ENCODE results near the gene METTL25.

Gene METTL25

GRCh38 chr12:82350161-82350560 is 8.2 kb upstream of the METTL25 start:
- peaks cover 6% of the 10 kb centered on the region for H3K79me1 ChIP-seq (replicated peaks; ENCODE audit: low read length, poor library complexity, severe bottlenecking)
- no peak overlapping the region for H2BK15ac ChIP-seq (ENCODE audit: low read depth, poor library complexity, severe bottlenecking)
- H3K36me3 ChIP-seq (ENCODE audit: control insufficient read depth in 1 of 2, insufficient read depth in 2 of 2, low read depth in 1 of 2, low read length in 2 of 2) = peaks cover 8 to 61% of the 10 kb centered on the region in 2 experiments
- no peak overlapping the region for H3K23ac ChIP-seq (ENCODE audit: low read length in 2 of 2)
- H3K9me3 ChIP-seq (ENCODE audit: control insufficient read depth, low read length) = no peaks in the 10 kb centered on the region
- H2BK12ac ChIP-seq (ENCODE audit: low read length in 2 of 2) = no peak overlapping the region
- H3K18ac ChIP-seq (ENCODE audit: low read depth in 1 of 2, low read length in 2 of 2) = no peak overlapping the region
- H3K14ac ChIP-seq (ENCODE audit: low read length in 2 of 2) = no peak overlapping the region
- no peak for DNase-seq
- no peak overlapping the region for H2BK120ac ChIP-seq (ENCODE audit: low read depth, low read length)
- no peak overlapping the region for H2AFZ ChIP-seq (ENCODE audit: low read depth, low read length)
- H3K4me1 ChIP-seq (ENCODE audit: control insufficient read depth, insufficient read depth, low read depth, low read length) = no peaks in the 10 kb centered on the region
- peak overlapping the region; percentile 39 for H4K91ac ChIP-seq (ENCODE audit: low read length)
- no peak overlapping the region for H3K9ac ChIP-seq (ENCODE audit: low read length)
- no peak overlapping the region for H3K4me2 ChIP-seq (ENCODE audit: low read length, poor library complexity, severe bottlenecking)
- H2AK5ac ChIP-seq (ENCODE audit: low read length, severe bottlenecking) = no peak overlapping the region
- H3K4me3 ChIP-seq (ENCODE audit: insufficient read depth in 1 of 2, low read depth in 1 of 2, low read length in 2 of 2) = no peak overlapping the region
- no peak overlapping the region for H3K27ac ChIP-seq (ENCODE audit: low read length, poor library complexity, severe bottlenecking)
- H3K4ac ChIP-seq (ENCODE audit: low read depth in 1 of 2, low read length in 2 of 2) = no peak overlapping the region
- no peak overlapping the region for H2BK5ac ChIP-seq (ENCODE audit: low read depth, low read length, poor library complexity, severe bottlenecking)
- H3K27me3 ChIP-seq (ENCODE audit: control insufficient read depth in 1 of 2, insufficient read depth in 1 of 2, low read length in 2 of 2) = no peaks in the 10 kb centered on the region
- no peak overlapping the region for H4K8ac ChIP-seq (ENCODE audit: low read length)
- WGBS = 97% methylated on average over 3 of the region's 3 CpGs

DNA sequence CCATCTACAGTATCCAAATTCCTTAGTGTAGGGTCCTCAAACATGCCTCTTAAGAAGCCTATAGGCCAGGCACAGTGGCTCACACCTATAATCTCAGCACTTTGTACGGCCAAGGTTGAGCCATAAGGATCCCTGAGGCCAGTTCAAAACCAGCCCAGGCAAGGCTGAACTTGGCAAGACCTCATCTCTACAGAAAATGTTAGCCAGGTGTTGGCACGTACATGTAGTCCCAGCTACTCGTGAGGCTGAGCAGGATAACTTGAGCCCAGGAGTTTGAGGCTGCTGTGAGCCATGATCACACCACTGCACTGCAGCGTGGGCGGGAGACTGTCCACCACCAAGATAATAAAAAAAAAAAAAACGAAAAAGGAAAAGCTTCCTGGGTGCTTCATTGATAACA is 6.9 kb upstream of the METTL25 start:
- Histone ChIP-seq H2BK12ac (ENCODE audit: low read length in 2 of 2) (no peak overlapping the region), H3K27me3 (ENCODE audit: control insufficient read depth in 1 of 2, insufficient read depth in 1 of 2, low read length in 2 of 2) (no peaks in the 10 kb centered on the region), H3K27ac (ENCODE audit: low read length, poor library complexity, severe bottlenecking) (no peak overlapping the region), H3K4ac (ENCODE audit: low read depth in 1 of 2, low read length in 2 of 2) (no peak overlapping the region), H3K79me1 (replicated peaks; ENCODE audit: low read length, poor library complexity, severe bottlenecking) (peaks cover 8% of the 10 kb centered on the region), H3K4me2 (ENCODE audit: low read length, poor library complexity, severe bottlenecking) (no peak overlapping the region), H3K9ac (ENCODE audit: low read length) (no peak overlapping the region), H3K18ac (ENCODE audit: low read depth in 1 of 2, low read length in 2 of 2) (no peak overlapping the region), H2AK5ac (ENCODE audit: low read length, severe bottlenecking) (no peak overlapping the region), H2AFZ (ENCODE audit: low read depth, low read length) (no peak overlapping the region), H2BK120ac (ENCODE audit: low read depth, low read length) (no peak overlapping the region), H3K14ac (ENCODE audit: low read length in 2 of 2) (no peak overlapping the region), H3K36me3 (ENCODE audit: control insufficient read depth in 1 of 2, insufficient read depth in 2 of 2, low read depth in 1 of 2, low read length in 2 of 2) (peaks cover 8 to 73% of the 10 kb centered on the region in 2 experiments), H4K91ac (ENCODE audit: low read length) (no peak overlapping the region), H3K23ac (ENCODE audit: low read length in 2 of 2) (no peak overlapping the region), H2BK5ac (ENCODE audit: low read depth, low read length, poor library complexity, severe bottlenecking) (no peak overlapping the region), H4K8ac (ENCODE audit: low read length) (no peak overlapping the region), H2BK15ac (ENCODE audit: low read depth, poor library complexity, severe bottlenecking) (no peak overlapping the region), H3K4me3 (ENCODE audit: insufficient read depth in 1 of 2, low read depth in 1 of 2, low read length in 2 of 2) (no peak overlapping the region), H3K9me3 (ENCODE audit: control insufficient read depth, low read length) (no peaks in the 10 kb centered on the region), H3K4me1 (ENCODE audit: control insufficient read depth, insufficient read depth, low read depth, low read length) (no peaks in the 10 kb centered on the region)
- 93% methylated on average over 6 of the region's 6 CpGs for WGBS
- DNase-seq = no peak

DNA sequence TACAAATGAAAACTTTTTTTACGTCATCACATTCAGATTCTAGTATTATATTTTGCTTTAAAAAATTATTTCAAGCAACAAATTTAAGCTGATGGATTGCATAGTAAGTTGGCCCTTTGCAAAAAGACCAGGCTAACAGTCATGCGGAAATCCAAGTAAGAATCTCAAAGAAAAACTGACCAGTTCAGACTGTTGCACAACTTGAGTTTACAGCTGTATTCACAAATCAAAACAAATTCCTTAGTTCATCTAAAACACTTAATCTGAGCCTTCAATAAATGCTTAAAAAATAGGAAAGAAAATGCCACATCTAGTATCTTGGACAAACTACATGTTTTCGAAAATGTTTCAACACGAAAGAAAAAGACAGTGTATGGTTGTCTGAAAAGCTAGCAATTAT is 989 bp upstream of the METTL25 start:
- no peak overlapping the region for H2BK5ac ChIP-seq (ENCODE audit: low read depth, low read length, poor library complexity, severe bottlenecking)
- H3K79me1 ChIP-seq (replicated peaks; ENCODE audit: low read length, poor library complexity, severe bottlenecking) = peaks cover 16% of the 10 kb centered on the region
- peak overlapping the region; percentile 36 to 97 for H3K4me3 ChIP-seq (ENCODE audit: insufficient read depth in 1 of 2, low read depth in 1 of 2, low read length in 2 of 2)
- H3K4me2 ChIP-seq (ENCODE audit: low read length, poor library complexity, severe bottlenecking) = peak overlapping the region; percentile 88
- no peak overlapping the region for H3K4ac ChIP-seq (ENCODE audit: low read depth in 1 of 2, low read length in 2 of 2)
- no peak overlapping the region for H2BK15ac ChIP-seq (ENCODE audit: low read depth, poor library complexity, severe bottlenecking)
- peaks cover 2% of the 10 kb centered on the region for H3K4me1 ChIP-seq (ENCODE audit: control insufficient read depth, insufficient read depth, low read depth, low read length)
- no peaks in the 10 kb centered on the region for H3K9me3 ChIP-seq (ENCODE audit: control insufficient read depth, low read length)
- H2BK120ac ChIP-seq (ENCODE audit: low read depth, low read length) = no peak overlapping the region
- H3K27me3 ChIP-seq (ENCODE audit: control insufficient read depth in 1 of 2, insufficient read depth in 1 of 2, low read length in 2 of 2) = no peaks in the 10 kb centered on the region
- no peak overlapping the region for H3K18ac ChIP-seq (ENCODE audit: low read depth in 1 of 2, low read length in 2 of 2)
- peak overlapping the region; percentile 99 for H3K9ac ChIP-seq (ENCODE audit: low read length)
- no peak overlapping the region for H3K14ac ChIP-seq (ENCODE audit: low read length in 2 of 2)
- no peak overlapping the region for H3K23ac ChIP-seq (ENCODE audit: low read length in 2 of 2)
- no peak overlapping the region for H4K91ac ChIP-seq (ENCODE audit: low read length)
- peaks cover 5 to 46% of the 10 kb centered on the region in 2 experiments for H3K36me3 ChIP-seq (ENCODE audit: control insufficient read depth in 1 of 2, insufficient read depth in 2 of 2, low read depth in 1 of 2, low read length in 2 of 2)
- H2AK5ac ChIP-seq (ENCODE audit: low read length, severe bottlenecking) = no peak overlapping the region
- no peak overlapping the region for H2AFZ ChIP-seq (ENCODE audit: low read depth, low read length)
- peak; percentile 20 for DNase-seq
- H4K8ac ChIP-seq (ENCODE audit: low read length) = no peak overlapping the region
- 62% methylated on average over 1 of the region's 4 CpGs for WGBS
- no peak overlapping the region for H2BK12ac ChIP-seq (ENCODE audit: low read length in 2 of 2)
- H3K27ac ChIP-seq (ENCODE audit: low read length, poor library complexity, severe bottlenecking) = no peak overlapping the region

DNA sequence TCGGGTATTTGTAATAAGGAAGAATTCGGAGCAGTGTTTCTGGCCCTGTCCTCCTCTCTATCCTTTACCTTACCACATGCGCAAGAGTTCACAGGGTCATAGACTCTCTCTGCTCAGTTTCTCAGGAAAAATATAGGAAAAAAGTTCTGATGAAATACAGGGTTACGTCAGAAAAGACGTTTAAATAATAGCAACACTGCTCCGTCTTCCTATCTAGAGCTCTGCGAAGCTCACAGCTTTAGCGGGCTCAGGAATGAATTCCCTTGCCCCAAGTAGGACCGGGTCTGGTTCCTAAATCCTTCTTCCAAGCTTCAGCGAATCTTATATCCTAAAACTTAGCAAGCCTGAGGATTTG is 507 bp upstream of the METTL25 start:
- Histone ChIP-seq H3K9ac (ENCODE audit: low read length) (peak overlapping the region; percentile 99), H2AK5ac (ENCODE audit: low read length, severe bottlenecking) (no peak overlapping the region), H2BK5ac (ENCODE audit: low read depth, low read length, poor library complexity, severe bottlenecking) (no peak overlapping the region), H3K36me3 (ENCODE audit: control insufficient read depth in 1 of 2, insufficient read depth in 2 of 2, low read depth in 1 of 2, low read length in 2 of 2) (peaks cover 5 to 41% of the 10 kb centered on the region in 2 experiments), H3K9me3 (ENCODE audit: control insufficient read depth, low read length) (no peaks in the 10 kb centered on the region), H3K4me1 (ENCODE audit: control insufficient read depth, insufficient read depth, low read depth, low read length) (peaks cover 2% of the 10 kb centered on the region), H2BK120ac (ENCODE audit: low read depth, low read length) (no peak overlapping the region), H4K8ac (ENCODE audit: low read length) (peak overlapping the region; percentile 97), H3K27ac (ENCODE audit: low read length, poor library complexity, severe bottlenecking) (peak overlapping the region; percentile 22), H3K4me2 (ENCODE audit: low read length, poor library complexity, severe bottlenecking) (peak overlapping the region; percentile 88), H3K79me1 (replicated peaks; ENCODE audit: low read length, poor library complexity, severe bottlenecking) (peaks cover 20% of the 10 kb centered on the region), H3K27me3 (ENCODE audit: control insufficient read depth in 1 of 2, insufficient read depth in 1 of 2, low read length in 2 of 2) (no peaks in the 10 kb centered on the region), H4K91ac (ENCODE audit: low read length) (no peak overlapping the region), H2BK12ac (ENCODE audit: low read length in 2 of 2) (no peak overlapping the region), H3K4ac (ENCODE audit: low read depth in 1 of 2, low read length in 2 of 2) (peak overlapping the region; percentile 29 to 66), H3K23ac (ENCODE audit: low read length in 2 of 2) (no peak overlapping the region), H2BK15ac (ENCODE audit: low read depth, poor library complexity, severe bottlenecking) (no peak overlapping the region), H3K4me3 (ENCODE audit: insufficient read depth in 1 of 2, low read depth in 1 of 2, low read length in 2 of 2) (peak overlapping the region; percentile 89 to 97), H2AFZ (ENCODE audit: low read depth, low read length) (peak overlapping the region; percentile 94), H3K14ac (ENCODE audit: low read length in 2 of 2) (no peak overlapping the region), H3K18ac (ENCODE audit: low read depth in 1 of 2, low read length in 2 of 2) (peak overlapping the region in 1 of 2 experiments; percentile 77)
- DNase-seq = no peak
- WGBS = 0% methylated on average over 9 of the region's 10 CpGs
